ENCODE data around the gene KDM4C.

- TF ChIP-seq CTCF (IDR thresholded peaks at IDR 0.05) (no peak), POLR2A (IDR thresholded peaks at IDR 0.05) (no peak)
Measured at GRCh38 chr9:7153134-7153533, 395.4 kb downstream of the KDM4C start.

Data from sigmoid colon (tissue), 3 donors.